HG03108 (cell line): Measurements from ENCODE around the gene SRRM4.
"Not testable (repeated sequence)": the region's sequence is repeated elsewhere in the genome, so short reads cannot be mapped to it uniquely, and the experiment has no call there.

Experiments used
- ATAC-seq: cut with Tn5 transposase; IDR thresholded peaks from one replicate; pipeline ENCODE4 v1.9.1; 2021; ENCODE audit warnings: moderate library complexity; ENCODE audit not compliant: unreplicated experiment

SRRM4 gene

GRCh38 chr12:119008691-119009221 lies 27.4 kb downstream of the SRRM4 start:
- ATAC-seq, result no peak

- no peak for ATAC-seq
Measured at GRCh38 chr12:119011231-119011630, 29.9 kb downstream of the SRRM4 start.

- ATAC-seq, result no peak
Measured at GRCh38 chr12:119012179-119012578, 30.8 kb downstream of the SRRM4 start.

- ATAC-seq, result no peak
Measured at GRCh38 chr12:119013023-119013422, 31.7 kb downstream of the SRRM4 start.

GRCh38 chr12:119014368-119014767 lies 33.0 kb downstream of the SRRM4 start:
- no peak for ATAC-seq

GRCh38 chr12:119016715-119017114 lies 35.4 kb downstream of the SRRM4 start:
- no peak for ATAC-seq

GRCh38 chr12:119019166-119019565 lies 37.8 kb downstream of the SRRM4 start:
- ATAC-seq, result no peak

- ATAC-seq, result no peak
Measured at GRCh38 chr12:119020406-119021360, 39.3 kb downstream of the SRRM4 start.

- no peak for ATAC-seq
Measured at GRCh38 chr12:119024356-119024755, 43.0 kb downstream of the SRRM4 start.

GRCh38 chr12:119025786-119026185 lies 44.4 kb downstream of the SRRM4 start:
- no peak for ATAC-seq

- ATAC-seq, result not testable (repeated sequence)
Measured at GRCh38 chr12:119033332-119033731, 52.0 kb downstream of the SRRM4 start.

- ATAC-seq, result no peak
Measured at GRCh38 chr12:119036878-119037825, 55.8 kb downstream of the SRRM4 start.

GRCh38 chr12:119044094-119044493 lies 62.8 kb downstream of the SRRM4 start:
- no peak for ATAC-seq

- ATAC-seq, result no peak
Measured at GRCh38 chr12:119047641-119048040, 66.3 kb downstream of the SRRM4 start.

GRCh38 chr12:119050663-119051062 lies 69.3 kb downstream of the SRRM4 start:
- ATAC-seq, result no peak

- ATAC-seq, result no peak
Measured at GRCh38 chr12:119051474-119051873, 70.1 kb downstream of the SRRM4 start.

GRCh38 chr12:119052001-119052400 lies 70.7 kb downstream of the SRRM4 start:
- no peak for ATAC-seq

GRCh38 chr12:119055977-119056376 lies 74.6 kb downstream of the SRRM4 start:
- no peak for ATAC-seq

- ATAC-seq, result no peak
Measured at GRCh38 chr12:119060847-119061796, 79.8 kb downstream of the SRRM4 start.
